Fibroblast of lung (primary cell): ENCODE measurements around the gene ADAT1. TPM values are rescaled to one million over a fixed set of nuclear protein-coding genes. Genes with fewer than 3 reads are reported as not detected.
A peak's percentile ranks its signal among the peaks of the same experiment; 100 is the strongest.

Source experiments
- DNase-seq, 2 donors: peaks; one replicate each; pipeline versions ENCODE4 v3.0.0 to v3.0.0-alpha.2; 2010; ENCODE audit warnings: low read depth in 2 of 2
- H2AFZ ChIP-seq: 2 replicates; pipeline ENCODE4 v1.5.1; 2012; ENCODE audit warnings: low read length, control low read depth, inconsistent platforms
- H3K27ac ChIP-seq: 2 replicates; pipeline ENCODE4 v1.5.1; 2011; ENCODE audit warnings: low read length, control low read depth; ENCODE audit not compliant: insufficient read depth
- H3K27me3 ChIP-seq: 2 replicates; pipeline ENCODE4 v1.5.1; 2011; ENCODE audit warnings: mild to moderate bottlenecking, low read length; ENCODE audit not compliant: control insufficient read depth, insufficient read depth
- H3K36me3 ChIP-seq: 2 replicates; pipeline ENCODE4 v1.5.1; 2011; ENCODE audit warnings: low read length; ENCODE audit not compliant: control insufficient read depth, insufficient read depth
- H3K4me1 ChIP-seq: 2 replicates; pipeline ENCODE4 v1.5.1; 2011; ENCODE audit warnings: low read length; ENCODE audit not compliant: control insufficient read depth, insufficient read depth; ENCODE audit errors: extremely low read depth
- H3K4me2 ChIP-seq: 2 replicates; pipeline ENCODE4 v1.5.1; 2011; ENCODE audit warnings: low read length, control low read depth; ENCODE audit not compliant: insufficient read depth; ENCODE audit errors: extremely low read depth
- H3K4me3 ChIP-seq, 4 experiments: fragments of 200-600 bp in 1 of 4; sonication (generic) in 1 of 4; replicated peaks in 1 of 4; 2 replicates each; pipeline ENCODE4 v1.5.1; 2011 to 2016; ENCODE audit warnings: low read length in 4 of 4, low read depth in 3 of 4, mild to moderate bottlenecking in 3 of 4, control low read depth in 2 of 4, inconsistent platforms in 1 of 4, mixed read lengths in 1 of 4; ENCODE audit not compliant: insufficient read depth in 1 of 4; ENCODE audit errors: control extremely low read depth in 1 of 4
- H3K79me2 ChIP-seq: 2 replicates; pipeline ENCODE4 v1.5.1; 2012; ENCODE audit warnings: mild to moderate bottlenecking, low read length, inconsistent platforms; ENCODE audit not compliant: control insufficient read depth, insufficient read depth
- H3K9ac ChIP-seq: 2 replicates; pipeline ENCODE4 v1.5.1; 2011; ENCODE audit warnings: mild to moderate bottlenecking, low read length, control low read depth; ENCODE audit not compliant: insufficient read depth
- H3K9me3 ChIP-seq: 2 replicates; pipeline ENCODE4 v1.5.1; 2012; ENCODE audit warnings: low read depth, low read length; ENCODE audit not compliant: control insufficient read depth, insufficient read depth
- H4K20me1 ChIP-seq: 2 replicates; pipeline ENCODE4 v1.5.1; 2011; ENCODE audit warnings: low read length; ENCODE audit not compliant: control insufficient read depth, insufficient read depth; ENCODE audit errors: extremely low read depth
- CTCF ChIP-seq, 2 donors: IDR thresholded peaks in 1 of 2; conservative IDR thresholded peaks in 1 of 2; 1 replicate in 1 of 2; 2 replicates in 1 of 2; pipeline ENCODE4 v1.5.1; 2011 to 2012; ENCODE audit warnings: low read length in 2 of 2, control low read depth in 1 of 2, inconsistent platforms in 1 of 2, low read depth in 1 of 2, mild to moderate bottlenecking in 1 of 2
- EZH2 ChIP-seq: IDR thresholded peaks from 2 replicates; pipeline ENCODE4 v1.5.1; 2012; ENCODE audit warnings: low read length, control low read depth, mild to moderate bottlenecking; ENCODE audit errors: missing control alignments
- polyA plus RNA-seq, 2 donors: library from polyadenylated mRNA; depleted of rRNA in 1 of 2; stranded (reverse) in 1 of 2; unstranded in 1 of 2; fragments of >200 nt; gene quantifications; 2 replicates each; pipeline ENCODE4 v1.2.1, GENCODE V29; 2011 to 2012; ENCODE audit warnings: missing spikeins in 1 of 2
- total RNA-seq: library from RNA; depleted of rRNA; stranded (reverse); fragments of >200 nt; gene quantifications from 2 replicates; pipeline ENCODE4 v1.2.1, GENCODE V29; 2014

The ADAT1 gene
- total and polyA plus RNA-seq, 2 donors (not counting 1 experiment from before 2014, with no cell fraction given) = 32.1 to 50.4 TPM

GRCh38 chr16:75552951-75553350, 70.1 kb downstream of the ADAT1 start:
- Histone ChIP-seq H2AFZ (no peak overlapping the region), H3K9ac (no peak overlapping the region), H3K79me2 (no peaks in the 10 kb centered on the region), H3K36me3 (no peaks in the 10 kb centered on the region), H4K20me1 (no peaks in the 10 kb centered on the region), H3K27ac (no peak overlapping the region), H3K4me3 (no peak overlapping the region), H3K27me3 (no peaks in the 10 kb centered on the region), H3K9me3 (no peaks in the 10 kb centered on the region), H3K4me1 (no peaks in the 10 kb centered on the region), H3K4me2 (no peak overlapping the region)
- TF ChIP-seq EZH2 (no peak), CTCF (conservative IDR thresholded peaks at IDR 0.05 in 1 of 2, IDR thresholded peaks at IDR 0.05 in 1 of 2; ENCODE audit: low read depth in 1 of 2, low read length in 2 of 2) (no peak)
- no peak for DNase-seq

GRCh38 chr16:75550211-75550662, 72.8 kb downstream of the ADAT1 start:
- Histone ChIP-seq H3K36me3 (no peaks in the 10 kb centered on the region), H3K4me3 (no peak overlapping the region), H3K27me3 (no peaks in the 10 kb centered on the region), H3K79me2 (no peaks in the 10 kb centered on the region), H3K9me3 (no peaks in the 10 kb centered on the region), H3K9ac (no peak overlapping the region), H3K4me2 (no peak overlapping the region), H3K4me1 (no peaks in the 10 kb centered on the region), H2AFZ (no peak overlapping the region), H3K27ac (no peak overlapping the region), H4K20me1 (no peaks in the 10 kb centered on the region)
- TF ChIP-seq CTCF (conservative IDR thresholded peaks at IDR 0.05 in 1 of 2, IDR thresholded peaks at IDR 0.05 in 1 of 2; ENCODE audit: low read depth in 1 of 2, low read length in 2 of 2) (peak; percentile 46 to 52), EZH2 (no peak)
- peak; percentile 26 to 55 for DNase-seq

Other genes with a start within 250 kb of the ADAT1 start
- 47.9 and 59.8 TPM in 2 replicates for gene CFDP1, start 189.8 kb downstream of the ADAT1 start, total RNA-seq
- gene CFDP1, start 189.8 kb downstream of the ADAT1 start, polyA plus RNA-seq = 69.6 and 80.0 TPM in 2 replicates
- gene TMEM170A, start 158.6 kb downstream of the ADAT1 start, total RNA-seq = 14.5 and 20.3 TPM in 2 replicates
- 10.3 and 12.3 TPM in 2 replicates for gene TMEM170A, start 158.6 kb downstream of the ADAT1 start, polyA plus RNA-seq
- gene CHST6, start 127.8 kb downstream of the ADAT1 start, total RNA-seq = 0.17 and 0.26 TPM in 2 replicates
- gene CHST6, start 127.8 kb downstream of the ADAT1 start, polyA plus RNA-seq = 0.02 and 0.16 TPM in 2 replicates
- under 0.01 TPM in 1 of 2 replicates, not detected in the other for gene CHST5, start 87.2 kb downstream of the ADAT1 start, total RNA-seq
- 0.02 TPM in 1 of 2 replicates, not detected in the other for gene CHST5, start 87.2 kb downstream of the ADAT1 start, polyA plus RNA-seq
- gene TMEM231, start 67.0 kb downstream of the ADAT1 start, total RNA-seq = 4.1 and 9.6 TPM in 2 replicates
- gene TMEM231, start 67.0 kb downstream of the ADAT1 start, polyA plus RNA-seq = 18.8 and 23.4 TPM in 2 replicates
- 28.2 and 37.3 TPM in 2 replicates for gene GABARAPL2, start 56.9 kb downstream of the ADAT1 start, total RNA-seq
- 116 and 159 TPM in 2 replicates for gene GABARAPL2, start 56.9 kb downstream of the ADAT1 start, polyA plus RNA-seq
- 126 and 146 TPM in 2 replicates for gene KARS1, start 24.4 kb upstream of the ADAT1 start, total RNA-seq
- gene KARS1, start 24.4 kb upstream of the ADAT1 start, polyA plus RNA-seq = 148 and 185 TPM in 2 replicates
- 46.0 and 54.7 TPM in 2 replicates for gene TERF2IP, start 24.5 kb upstream of the ADAT1 start, total RNA-seq
- gene TERF2IP, start 24.5 kb upstream of the ADAT1 start, polyA plus RNA-seq = 41.2 and 47.5 TPM in 2 replicates
- not detected in 2 replicates for gene CPHXL2, start 53.7 kb upstream of the ADAT1 start, total RNA-seq
- gene CPHXL2, start 53.7 kb upstream of the ADAT1 start, polyA plus RNA-seq = not detected in 2 replicates
- gene DUXB, start 78.2 kb upstream of the ADAT1 start, total RNA-seq = not detected in 2 replicates
- not detected in 2 replicates for gene DUXB, start 78.2 kb upstream of the ADAT1 start, polyA plus RNA-seq
- gene CPHXL, start 103.2 kb upstream of the ADAT1 start, total RNA-seq = not detected in 2 replicates
- not detected in 2 replicates for gene CPHXL, start 103.2 kb upstream of the ADAT1 start, polyA plus RNA-seq